Kidney epithelial cell (primary cell): ENCODE data around the gene HS3ST4. TPM values are rescaled to one million over a fixed set of nuclear protein-coding genes. Genes with fewer than 3 reads are reported as not detected.

Source experiments
- DNase-seq: peaks from one replicate; pipeline ENCODE4 v3.0.0-alpha.2; 2010; ENCODE audit warnings: low read depth
- H3K27me3 ChIP-seq: 2 replicates; pipeline ENCODE4 v1.6.0; 2011; ENCODE audit warnings: low read length; ENCODE audit not compliant: control insufficient read depth, insufficient read depth
- H3K36me3 ChIP-seq: 2 replicates; pipeline ENCODE4 v1.5.1; 2011; ENCODE audit warnings: low read length; ENCODE audit not compliant: control insufficient read depth, insufficient read depth
- H3K4me3 ChIP-seq: 2 replicates; pipeline ENCODE4 v1.5.1; 2011; ENCODE audit warnings: low read depth, mild to moderate bottlenecking, control low read depth, low read length
- CTCF ChIP-seq: IDR thresholded peaks from 2 replicates; pipeline ENCODE4 v1.5.1; 2011; ENCODE audit warnings: mild to moderate bottlenecking, moderate library complexity, low read length, control low read depth, inconsistent platforms; ENCODE audit not compliant: insufficient read depth, poor library complexity, severe bottlenecking
- total RNA-seq: library from RNA; depleted of rRNA; stranded (reverse); fragments of >200 nt; gene quantifications from 2 replicates; pipeline ENCODE4 v1.2.3, GENCODE V29; 2015

The HS3ST4 gene
- total RNA-seq: 0.21 TPM in 1 of 2 replicates, not detected in the other

GRCh38 chr16:25691519-25692091, at the start of gene HS3ST4:
Gene HS3ST4 (plus strand): TSS chr16:25691959.
- no peaks in the 10 kb centered on the region for H3K36me3 ChIP-seq
- peak within 1 kb of the TSS; percentile 37 for H3K4me3 ChIP-seq
- no peak for DNase-seq
- peaks cover 47% of the 10 kb centered on the region for H3K27me3 ChIP-seq
- TF ChIP-seq CTCF: no peak

- DNase-seq: no peak
- Histone ChIP-seq H3K27me3 (no peaks in the 10 kb centered on the region), H3K36me3 (no peaks in the 10 kb centered on the region), H3K4me3 (no peak overlapping the region)
- TF ChIP-seq CTCF: no peak
Measured at GRCh38 chr16:25643633-25644032, 48.1 kb upstream of the HS3ST4 start.

GRCh38 chr16:25656639-25657038, 35.1 kb upstream of the HS3ST4 start:
- TF ChIP-seq CTCF: no peak
- H3K27me3 ChIP-seq: no peaks in the 10 kb centered on the region
- DNase-seq: no peak
- H3K4me3 ChIP-seq: no peak overlapping the region
- no peaks in the 10 kb centered on the region for H3K36me3 ChIP-seq

GRCh38 chr16:25676820-25677219, 14.9 kb upstream of the HS3ST4 start:
- TF ChIP-seq CTCF: no peak
- Histone ChIP-seq H3K27me3 (no peaks in the 10 kb centered on the region), H3K4me3 (no peak overlapping the region), H3K36me3 (no peaks in the 10 kb centered on the region)
- DNase-seq: no peak

DNA sequence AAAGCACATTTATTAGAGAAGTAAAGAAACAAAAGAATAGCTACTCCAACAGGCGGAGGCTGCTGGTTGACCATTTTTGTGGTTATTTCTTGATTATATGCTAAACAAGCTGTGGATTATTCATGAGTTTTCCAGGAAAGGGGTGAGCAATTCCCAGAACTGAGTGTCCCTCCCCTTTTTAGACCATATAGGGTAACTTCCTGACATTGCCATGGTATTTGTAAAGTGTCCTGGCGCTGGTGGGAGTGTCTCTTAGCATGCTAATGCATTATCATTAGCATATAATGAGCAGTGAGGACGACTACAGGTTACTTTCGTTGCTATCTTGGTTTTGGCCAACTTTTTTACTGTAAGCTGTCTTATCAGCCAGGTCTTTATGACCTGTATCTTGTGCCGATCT, 12.2 kb upstream of the HS3ST4 start:
- Histone ChIP-seq H3K27me3 (no peaks in the 10 kb centered on the region), H3K4me3 (no peak overlapping the region), H3K36me3 (no peaks in the 10 kb centered on the region)
- no peak for DNase-seq
- no peak for TF ChIP-seq CTCF
